ENCODE measurements around the gene ITGA11.

DNA sequence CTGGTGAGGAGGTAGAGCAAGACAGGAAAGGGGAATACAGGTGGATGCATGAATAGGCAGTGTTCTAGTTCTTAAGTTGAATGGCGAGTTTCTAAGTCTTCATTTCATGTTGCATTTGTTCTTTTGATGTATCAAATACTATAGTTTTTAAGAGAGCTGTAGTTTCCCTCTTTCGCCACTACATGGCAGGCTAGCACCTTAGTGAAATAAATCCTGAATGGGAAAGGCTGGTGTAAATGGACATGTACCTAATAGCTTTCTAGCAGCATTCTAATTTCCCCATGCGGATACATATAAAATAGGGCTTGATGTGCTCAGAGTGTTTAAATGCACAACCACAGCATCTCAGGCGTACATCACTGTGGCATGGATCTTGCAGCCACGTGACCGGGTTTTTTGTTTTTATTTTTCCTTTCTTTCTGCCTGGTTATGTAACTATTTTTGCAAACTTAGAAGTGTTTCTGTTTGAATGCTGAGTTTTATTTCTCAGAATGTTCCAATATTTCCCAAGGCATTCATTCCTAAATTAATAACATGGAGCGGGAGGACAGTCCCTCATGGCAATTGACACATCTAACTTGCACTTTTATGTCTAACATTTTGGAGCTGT lies 178.9 kb downstream of the ITGA11 start:
- TF ChIP-seq, protein P1, sequence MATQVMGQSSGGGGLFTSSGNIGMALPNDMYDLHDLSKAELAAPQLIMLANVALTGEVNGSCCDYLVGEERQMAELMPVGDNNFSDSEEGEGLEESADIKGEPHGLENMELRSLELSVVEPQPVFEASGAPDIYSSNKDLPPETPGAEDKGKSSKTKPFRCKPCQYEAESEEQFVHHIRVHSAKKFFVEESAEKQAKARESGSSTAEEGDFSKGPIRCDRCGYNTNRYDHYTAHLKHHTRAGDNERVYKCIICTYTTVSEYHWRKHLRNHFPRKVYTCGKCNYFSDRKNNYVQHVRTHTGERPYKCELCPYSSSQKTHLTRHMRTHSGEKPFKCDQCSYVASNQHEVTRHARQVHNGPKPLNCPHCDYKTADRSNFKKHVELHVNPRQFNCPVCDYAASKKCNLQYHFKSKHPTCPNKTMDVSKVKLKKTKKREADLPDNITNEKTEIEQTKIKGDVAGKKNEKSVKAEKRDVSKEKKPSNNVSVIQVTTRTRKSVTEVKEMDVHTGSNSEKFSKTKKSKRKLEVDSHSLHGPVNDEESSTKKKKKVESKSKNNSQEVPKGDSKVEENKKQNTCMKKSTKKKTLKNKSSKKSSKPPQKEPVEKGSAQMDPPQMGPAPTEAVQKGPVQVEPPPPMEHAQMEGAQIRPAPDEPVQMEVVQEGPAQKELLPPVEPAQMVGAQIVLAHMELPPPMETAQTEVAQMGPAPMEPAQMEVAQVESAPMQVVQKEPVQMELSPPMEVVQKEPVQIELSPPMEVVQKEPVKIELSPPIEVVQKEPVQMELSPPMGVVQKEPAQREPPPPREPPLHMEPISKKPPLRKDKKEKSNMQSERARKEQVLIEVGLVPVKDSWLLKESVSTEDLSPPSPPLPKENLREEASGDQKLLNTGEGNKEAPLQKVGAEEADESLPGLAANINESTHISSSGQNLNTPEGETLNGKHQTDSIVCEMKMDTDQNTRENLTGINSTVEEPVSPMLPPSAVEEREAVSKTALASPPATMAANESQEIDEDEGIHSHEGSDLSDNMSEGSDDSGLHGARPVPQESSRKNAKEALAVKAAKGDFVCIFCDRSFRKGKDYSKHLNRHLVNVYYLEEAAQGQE (IDR thresholded peaks at IDR 0.05; ENCODE audit: insufficient replicate concordance, low read depth) = no peak
- TF ChIP-seq, protein P2, sequence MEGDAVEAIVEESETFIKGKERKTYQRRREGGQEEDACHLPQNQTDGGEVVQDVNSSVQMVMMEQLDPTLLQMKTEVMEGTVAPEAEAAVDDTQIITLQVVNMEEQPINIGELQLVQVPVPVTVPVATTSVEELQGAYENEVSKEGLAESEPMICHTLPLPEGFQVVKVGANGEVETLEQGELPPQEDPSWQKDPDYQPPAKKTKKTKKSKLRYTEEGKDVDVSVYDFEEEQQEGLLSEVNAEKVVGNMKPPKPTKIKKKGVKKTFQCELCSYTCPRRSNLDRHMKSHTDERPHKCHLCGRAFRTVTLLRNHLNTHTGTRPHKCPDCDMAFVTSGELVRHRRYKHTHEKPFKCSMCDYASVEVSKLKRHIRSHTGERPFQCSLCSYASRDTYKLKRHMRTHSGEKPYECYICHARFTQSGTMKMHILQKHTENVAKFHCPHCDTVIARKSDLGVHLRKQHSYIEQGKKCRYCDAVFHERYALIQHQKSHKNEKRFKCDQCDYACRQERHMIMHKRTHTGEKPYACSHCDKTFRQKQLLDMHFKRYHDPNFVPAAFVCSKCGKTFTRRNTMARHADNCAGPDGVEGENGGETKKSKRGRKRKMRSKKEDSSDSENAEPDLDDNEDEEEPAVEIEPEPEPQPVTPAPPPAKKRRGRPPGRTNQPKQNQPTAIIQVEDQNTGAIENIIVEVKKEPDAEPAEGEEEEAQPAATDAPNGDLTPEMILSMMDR (IDR thresholded peaks at IDR 0.05; ENCODE audit: insufficient read depth, low read length) = peak; percentile 85
- no peak for TF ChIP-seq GABPA (IDR thresholded peaks at IDR 0.05; ENCODE audit: low read depth)
- TF ChIP-seq POLR2AphosphoS5 (IDR thresholded peaks at IDR 0.05; ENCODE audit: low read depth) = no peak

Data from HL-60 (cell line).